ENCODE results near the gene CDC23. TPM values are rescaled to one million over a fixed set of nuclear protein-coding genes. Genes with fewer than 3 reads are reported as not detected.
A peak's percentile ranks its signal among the peaks of the same experiment; 100 is the strongest.

The CDC23 gene
- total RNA-seq, 1 donor from 2014 or later = 29.8 TPM

DNA sequence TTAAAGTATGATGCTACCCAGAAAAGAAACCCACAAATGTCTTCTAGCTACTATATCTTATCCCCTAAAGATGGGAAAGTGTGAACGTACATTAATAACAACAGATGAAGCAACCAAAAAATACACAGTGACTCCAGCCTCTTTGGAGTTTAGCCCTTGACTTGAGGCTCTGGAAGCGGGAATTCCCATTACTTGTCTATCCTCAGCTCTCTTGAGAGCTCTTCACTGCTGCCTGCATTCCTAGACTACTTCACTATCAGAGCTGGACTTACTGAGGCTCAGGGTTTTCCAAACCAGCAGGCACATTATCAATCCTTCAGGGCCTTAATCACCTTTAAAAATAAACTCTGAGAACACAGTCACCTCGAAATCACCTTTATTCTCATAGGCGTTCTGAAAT, 72.9 kb downstream of the CDC23 start:
- DNase-seq = no peak

GRCh38 chr5:138139781-138140090, 73.4 kb downstream of the CDC23 start:
- no peak for DNase-seq

DNA sequence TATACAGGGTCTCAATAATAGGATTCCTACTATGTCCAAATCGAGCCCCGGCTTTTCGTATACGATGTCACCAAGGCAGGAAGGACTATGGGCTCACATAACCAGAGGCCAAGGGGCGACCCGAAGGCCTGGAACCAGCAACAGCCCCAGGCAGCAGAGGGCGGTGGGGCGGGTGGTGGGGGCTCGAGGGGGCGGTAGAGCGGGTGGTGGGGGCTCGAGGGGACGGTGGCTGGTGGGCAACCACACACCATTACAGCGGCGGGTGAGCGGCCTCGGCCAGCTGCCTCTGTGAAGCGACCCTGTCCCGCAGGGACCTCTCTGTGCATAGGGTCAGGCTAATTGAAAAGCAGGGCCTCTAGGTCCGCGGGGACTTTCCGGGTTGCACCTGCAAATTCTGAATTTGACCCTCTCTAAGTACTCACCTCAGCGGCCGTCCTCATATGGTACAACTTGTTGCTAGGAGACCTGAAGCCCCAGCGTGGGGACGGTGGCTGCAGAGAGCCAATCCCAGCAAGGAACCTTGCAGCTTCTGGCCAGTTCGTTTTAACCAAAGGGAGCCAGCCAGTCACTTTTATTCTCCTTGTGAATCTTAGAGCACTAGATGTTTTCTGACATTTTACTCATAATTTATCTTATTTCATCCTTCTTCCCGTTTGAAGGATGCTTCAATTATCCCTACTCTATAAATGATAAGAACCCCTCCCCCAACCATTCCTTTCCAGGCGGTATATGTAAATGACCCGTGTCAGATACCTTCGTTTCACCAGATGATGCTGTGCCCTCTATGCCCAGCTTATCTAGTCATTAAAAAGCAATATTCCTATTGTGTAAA, 74.0 kb downstream of the CDC23 start, which contains the start of gene NME5:
TSS of gene NME5 (minus strand) at position 480 of the 832 bp plus-strand sequence. CDS start 648 bp downstream, outside the sequence.
- peak; percentile 67 for DNase-seq

Other genes starting within 250 kb of the CDC23 start
- gene FAM13B, start 180.2 kb downstream of the CDC23 start, total RNA-seq = 90.6 TPM
- not detected for gene WNT8A, start 129.3 kb downstream of the CDC23 start, total RNA-seq
- 9.4 TPM for gene NME5, start 73.9 kb downstream of the CDC23 start, total RNA-seq
- 47.7 TPM for gene BRD8, start 34.7 kb downstream of the CDC23 start, total RNA-seq
- gene KIF20A, start 34.2 kb downstream of the CDC23 start, total RNA-seq = 4.1 TPM
- 0.16 TPM for gene GFRA3, start 61.3 kb upstream of the CDC23 start, total RNA-seq
- gene CDC25C, start 118.5 kb upstream of the CDC23 start, total RNA-seq = 2.3 TPM
- gene FAM53C, start 124.9 kb upstream of the CDC23 start, total RNA-seq = 26.4 TPM
- 84.1 TPM for gene KDM3B, start 139.4 kb upstream of the CDC23 start, total RNA-seq
- 71.0 TPM for gene REEP2, start 225.7 kb upstream of the CDC23 start, total RNA-seq